Measurements from ENCODE around the gene C1QTNF7.

C1QTNF7 gene

GRCh38 chr4:15458616-15459015, 30.8 kb downstream of the C1QTNF7 start:
- DNase-seq, result no peak

- DNase-seq, result no peak
These were observed 31.9 kb downstream of the C1QTNF7 start for GRCh38 chr4:15459706-15460105.

- no peak for DNase-seq
These were observed 38.8 kb downstream of the C1QTNF7 start for GRCh38 chr4:15466596-15466995.

- DNase-seq, result no peak
These were observed 41.7 kb downstream of the C1QTNF7 start, which contains the start of gene CC2D2A for GRCh38 chr4:15469402-15470127. TSS of gene CC2D2A (plus strand) at chr4:15469882. CDS start at chr4:15475933, 6,051 bp downstream.

- DNase-seq, result no peak
These were observed 42.3 kb downstream of the C1QTNF7 start for GRCh38 chr4:15470128-15470475.

- DNase-seq, result no peak
These were observed 48.6 kb downstream of the C1QTNF7 start for GRCh38 chr4:15476396-15476795.

- DNase-seq, result no peak
These were observed 50.9 kb downstream of the C1QTNF7 start for GRCh38 chr4:15478724-15479088.

- DNase-seq, result no peak
These were observed 51.5 kb downstream of the C1QTNF7 start for GRCh38 chr4:15479089-15479912.

- no peak for DNase-seq
These were observed 52.0 kb downstream of the C1QTNF7 start for GRCh38 chr4:15479913-15480185.

GRCh38 chr4:15481961-15482745, 54.3 kb downstream of the C1QTNF7 start:
- no peak for DNase-seq

- no peak for DNase-seq
These were observed 55.0 kb downstream of the C1QTNF7 start for GRCh38 chr4:15482842-15483241.

GRCh38 chr4:15488136-15488535, 60.3 kb downstream of the C1QTNF7 start:
- DNase-seq, result no peak

GRCh38 chr4:15488658-15489470, 61.0 kb downstream of the C1QTNF7 start:
- no peak for DNase-seq

GRCh38 chr4:15489551-15489950, 61.7 kb downstream of the C1QTNF7 start:
- no peak for DNase-seq

- no peak for DNase-seq
These were observed 65.6 kb downstream of the C1QTNF7 start for GRCh38 chr4:15493411-15493810.

GRCh38 chr4:15495621-15496020, 67.8 kb downstream of the C1QTNF7 start:
- no peak for DNase-seq

Data from activated gamma-delta T cell treated with Interleukin-2 at 50 U/mL for 16 hours (primary cell).